ENCODE results near the gene ZNF544.

The ZNF544 gene

GRCh38 chr19:58218899-58219298 lies 9.8 kb upstream of the ZNF544 start:
- H3K4me1 ChIP-seq (ENCODE audit: control insufficient read depth, insufficient read depth, low read length), result no peaks in the 10 kb centered on the region
- H3K27ac ChIP-seq (ENCODE audit: extremely low read depth, low read depth, low read length), result no peak overlapping the region
- ChIA-PET POLR2A (interaction anchor here (0.7 to 2.0 kb wide), 4 partner anchors 10 to 327 kb away, joined by 4 to 12 read pairs (median 6); partner anchors contain the start of genes ZBTB45 and ZNF544), CTCF (interaction anchor here (0.8 to 1.6 kb wide), 6 partner anchors 9 to 300 kb away, joined by 3 to 5 read pairs (median 4); partner anchors contain the start of gene ZNF544)
- no peaks in the 10 kb centered on the region; the same call in 1 of the 2 replicates for H3K9me3 ChIP-seq (ENCODE audit: control insufficient read depth, insufficient read depth, low read depth, low read length)
- H3K36me3 ChIP-seq (ENCODE audit: control insufficient read depth in 2 of 2, insufficient read depth in 1 of 2, low read length in 2 of 2), result peaks cover 0 to 4% of the 10 kb centered on the region in 2 experiments; a peak in 1 of 3 replicates
- no peak for TF ChIP-seq ELK4 (IDR thresholded peaks at IDR 0.05; ENCODE audit: borderline replicate concordance, low read depth, low read length)
- no peak for TF ChIP-seq ZBTB26 (tag by site-specific recombination; optimal IDR thresholded peaks at IDR 0.05)
- TF ChIP-seq ZNF48 (tag by site-specific recombination; IDR thresholded peaks at IDR 0.05), result no peak
- no peak for TF ChIP-seq ZNF555 (tag by site-specific recombination; conservative IDR thresholded peaks at IDR 0.05)
- TF ChIP-seq ZNF621 (tag by site-specific recombination; IDR thresholded peaks at IDR 0.05), result no peak
- no peak for TF ChIP-seq ZBTB7A (tag by site-specific recombination; IDR thresholded peaks at IDR 0.05; ENCODE audit: low read depth)
- no peak for TF ChIP-seq ZNF596 (tag by site-specific recombination; IDR thresholded peaks at IDR 0.05)
- no peak for TF ChIP-seq ZIC2 (tag by site-specific recombination; IDR thresholded peaks at IDR 0.05)
- TF ChIP-seq ZNF776 (tag by site-specific recombination; IDR thresholded peaks at IDR 0.05; ENCODE audit: borderline replicate concordance), result no peak
- TF ChIP-seq ZBTB8A (tag by site-specific recombination; IDR thresholded peaks at IDR 0.05), result no peak
- TF ChIP-seq ZBTB11 (tag by site-specific recombination; conservative IDR thresholded peaks at IDR 0.05; ENCODE audit: low read depth), result no peak
- TF ChIP-seq ZNF580 (tag by site-specific recombination; IDR thresholded peaks at IDR 0.05), result no peak
- TF ChIP-seq, protein P1, sequence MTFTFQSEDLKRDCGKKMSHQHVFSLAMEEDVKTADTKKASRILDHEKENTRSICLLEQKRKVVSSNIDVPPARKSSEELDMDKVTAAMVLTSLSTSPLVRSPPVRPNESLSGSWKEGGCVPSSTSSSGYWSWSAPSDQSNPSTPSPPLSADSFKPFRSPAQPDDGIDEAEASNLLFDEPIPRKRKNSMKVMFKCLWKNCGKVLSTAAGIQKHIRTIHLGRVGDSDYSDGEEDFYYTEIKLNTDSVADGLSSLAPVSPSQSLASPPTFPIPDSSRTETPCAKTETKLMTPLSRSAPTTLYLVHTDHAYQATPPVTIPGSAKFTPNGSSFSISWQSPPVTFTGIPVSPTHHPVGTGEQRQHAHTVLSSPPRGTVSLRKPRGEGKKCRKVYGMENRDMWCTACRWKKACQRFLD (tag by site-specific recombination; IDR thresholded peaks at IDR 0.05), result no peak
- no peak for TF ChIP-seq ZNF214 (tag by site-specific recombination; IDR thresholded peaks at IDR 0.05; ENCODE audit: borderline replicate concordance)
- no peak for TF ChIP-seq YY1 (tag by site-specific recombination; IDR thresholded peaks at IDR 0.05)
- no peak for TF ChIP-seq ZNF280C (tag by site-specific recombination; IDR thresholded peaks at IDR 0.05)
- no peak for TF ChIP-seq BCL11A (tag by site-specific recombination; IDR thresholded peaks at IDR 0.05; ENCODE audit: low read depth)
- H3K4me3 ChIP-seq (ENCODE audit: low read depth, low read length), result no peak overlapping the region

Measured in HEK293 (cell line).